HG03571 (cell line): ENCODE measurements around the gene PRR5.
A peak's percentile ranks its signal among the peaks of the same experiment; 100 is the strongest.
"Not testable (repeated sequence)": the region's sequence is repeated elsewhere in the genome, so short reads cannot be mapped to it uniquely, and the experiment has no call there.

Experiments
- ATAC-seq: cut with Tn5 transposase; IDR thresholded peaks from one replicate; pipeline ENCODE4 v1.9.1; 2021; ENCODE audit not compliant: unreplicated experiment

Gene PRR5, protein sequence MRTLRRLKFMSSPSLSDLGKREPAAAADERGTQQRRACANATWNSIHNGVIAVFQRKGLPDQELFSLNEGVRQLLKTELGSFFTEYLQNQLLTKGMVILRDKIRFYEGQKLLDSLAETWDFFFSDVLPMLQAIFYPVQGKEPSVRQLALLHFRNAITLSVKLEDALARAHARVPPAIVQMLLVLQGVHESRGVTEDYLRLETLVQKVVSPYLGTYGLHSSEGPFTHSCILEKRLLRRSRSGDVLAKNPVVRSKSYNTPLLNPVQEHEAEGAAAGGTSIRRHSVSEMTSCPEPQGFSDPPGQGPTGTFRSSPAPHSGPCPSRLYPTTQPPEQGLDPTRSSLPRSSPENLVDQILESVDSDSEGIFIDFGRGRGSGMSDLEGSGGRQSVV

DNA sequence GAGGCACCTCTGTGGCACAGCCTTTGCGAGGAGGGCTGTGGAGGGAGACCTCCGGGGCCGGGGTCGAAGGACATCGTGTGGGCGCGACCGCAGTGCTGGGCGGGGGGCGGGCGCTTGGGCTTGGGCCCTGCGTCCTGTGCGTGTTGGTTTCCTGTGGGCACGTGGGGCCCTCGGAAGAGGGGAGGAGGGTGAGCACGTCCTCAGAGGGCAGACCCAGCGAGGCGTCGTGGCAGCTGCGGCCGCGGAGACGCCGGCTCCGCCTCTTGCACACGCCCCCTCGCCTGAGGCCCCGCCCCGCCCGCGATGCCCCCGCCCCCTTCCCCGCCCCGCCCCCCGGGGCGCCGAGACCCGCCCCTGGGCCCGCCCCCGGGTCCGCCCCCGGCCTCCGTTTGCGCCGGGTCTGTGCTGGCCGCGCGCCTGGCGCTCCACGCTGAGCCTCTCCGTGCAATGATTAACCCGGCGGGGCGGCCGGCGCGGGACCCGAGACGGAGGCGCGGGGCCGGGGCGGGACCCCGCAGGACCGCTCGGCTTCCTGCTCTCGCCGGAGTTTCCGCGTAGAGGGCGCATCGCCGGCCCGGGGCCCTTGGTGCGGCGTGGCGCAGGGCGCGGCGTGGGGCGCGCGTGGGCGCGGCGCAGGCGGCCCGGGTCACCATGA is at the start of gene PRR5:
Gene PRR5, plus strand, starts transcription at position 381 of the 655 bp plus-strand sequence. Its CDS starts 271 bp downstream, at position 652.
- peak; percentile 52 for ATAC-seq

DNA sequence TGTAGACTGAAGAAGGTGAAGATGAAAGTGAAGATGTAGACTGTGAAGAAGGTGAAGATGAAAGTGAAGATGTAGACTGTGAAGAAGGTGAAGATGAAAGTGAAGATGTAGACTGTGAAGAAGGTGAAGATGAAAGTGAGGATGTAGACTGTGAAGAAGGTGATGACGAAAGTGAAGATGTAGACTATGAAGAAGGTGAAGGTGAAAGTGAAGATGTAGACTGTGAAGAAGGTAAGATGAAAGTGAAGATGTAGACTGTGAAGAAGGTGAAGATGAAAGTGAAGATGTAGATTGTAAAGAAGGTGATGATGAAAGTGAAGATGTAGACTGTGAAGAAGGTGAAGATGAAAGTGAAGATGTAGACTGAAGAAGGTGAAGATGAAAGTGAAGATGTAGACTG is 49.1 kb upstream of the PRR5 start:
- not testable (repeated sequence) for ATAC-seq

DNA sequence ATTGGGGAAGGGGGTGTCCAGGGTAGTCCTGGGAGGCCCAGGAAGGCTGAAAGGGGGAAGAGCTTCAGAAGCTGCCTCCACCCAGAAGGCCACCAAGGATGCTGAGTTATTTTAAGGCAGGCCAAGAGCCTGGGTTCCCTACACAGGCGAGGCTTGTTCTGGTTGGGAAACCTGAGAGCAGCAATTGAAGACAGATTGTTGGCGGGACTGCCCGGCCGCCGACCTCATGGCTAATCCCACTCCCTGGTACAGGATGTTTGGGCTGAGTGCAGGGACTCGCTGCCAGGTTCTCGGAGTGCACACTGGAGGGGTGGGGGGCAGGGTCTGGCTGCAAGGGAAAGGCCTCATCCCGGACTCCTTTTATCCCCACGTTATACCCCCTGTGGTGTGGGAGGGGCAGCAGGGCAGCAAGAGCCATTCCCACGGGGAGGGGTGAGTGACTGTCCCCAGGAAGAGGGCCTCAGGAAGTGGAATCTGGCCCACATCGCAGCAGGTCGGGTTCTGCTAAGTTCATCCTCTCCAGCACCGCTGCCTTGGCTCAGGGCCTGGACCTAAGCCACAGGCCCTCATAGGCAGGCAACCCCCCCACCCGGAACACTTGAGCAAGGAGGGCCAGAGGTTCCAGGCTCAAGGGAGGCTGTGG is 43.6 kb upstream of the PRR5 start:
- ATAC-seq: no peak

DNA sequence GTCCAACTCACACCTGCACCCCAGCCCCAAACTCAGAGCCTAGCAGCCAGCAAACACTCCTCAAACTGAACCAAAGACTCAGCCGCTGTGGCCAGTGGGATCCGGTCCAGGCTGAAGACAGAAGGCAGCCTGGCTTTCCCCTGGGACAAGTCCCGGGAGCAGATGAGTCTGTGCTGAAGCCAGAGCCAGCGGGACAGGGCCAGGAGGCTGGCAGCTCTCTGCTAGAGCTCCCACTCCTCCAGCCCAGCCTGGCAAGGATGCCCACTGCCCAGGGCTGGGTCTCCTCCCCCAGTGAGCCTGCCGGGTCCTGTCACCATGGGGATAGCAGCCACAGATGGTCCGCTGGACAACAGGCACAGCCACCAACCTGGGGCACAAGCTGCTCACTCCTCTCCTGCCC is 42.9 kb upstream of the PRR5 start:
- no peak for ATAC-seq

DNA sequence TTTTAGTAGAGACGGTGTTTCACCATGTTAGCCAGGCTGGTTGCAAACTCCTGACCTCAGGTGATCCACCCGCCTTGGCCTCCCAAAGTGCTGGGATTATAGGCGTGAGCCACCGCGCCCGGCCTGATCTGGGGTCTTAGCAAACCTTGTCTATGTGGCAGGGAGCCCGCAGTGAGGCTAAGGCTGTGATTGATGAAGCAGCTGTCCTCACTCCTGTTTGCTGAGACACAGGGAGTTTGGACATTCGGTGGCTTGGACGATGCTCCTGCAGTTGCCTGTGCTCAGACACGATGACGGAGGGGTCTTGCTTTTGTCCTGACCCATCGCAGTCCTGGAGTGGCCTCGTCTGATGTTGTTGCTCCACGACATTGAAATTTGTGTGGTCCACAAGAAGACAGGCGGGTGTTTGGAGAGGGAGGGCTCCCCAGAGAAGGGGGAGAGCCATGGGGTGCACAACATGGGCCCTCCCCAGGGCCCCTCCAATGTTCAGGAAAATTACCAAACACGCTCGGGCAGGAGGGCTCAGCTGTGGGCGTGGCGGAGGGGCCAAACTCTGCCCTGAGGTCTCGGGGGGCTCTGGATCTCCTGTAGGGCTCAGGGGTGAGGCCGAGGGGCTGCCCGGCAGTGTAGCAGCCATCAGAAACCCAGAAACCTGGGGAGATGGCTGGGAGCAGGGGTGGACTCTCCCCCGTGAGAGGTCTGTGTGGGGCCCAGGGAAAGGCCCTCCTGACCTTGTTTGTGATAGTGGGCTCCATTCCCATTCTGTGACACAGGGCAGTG is 41.8 kb upstream of the PRR5 start:
- ATAC-seq: no peak

DNA sequence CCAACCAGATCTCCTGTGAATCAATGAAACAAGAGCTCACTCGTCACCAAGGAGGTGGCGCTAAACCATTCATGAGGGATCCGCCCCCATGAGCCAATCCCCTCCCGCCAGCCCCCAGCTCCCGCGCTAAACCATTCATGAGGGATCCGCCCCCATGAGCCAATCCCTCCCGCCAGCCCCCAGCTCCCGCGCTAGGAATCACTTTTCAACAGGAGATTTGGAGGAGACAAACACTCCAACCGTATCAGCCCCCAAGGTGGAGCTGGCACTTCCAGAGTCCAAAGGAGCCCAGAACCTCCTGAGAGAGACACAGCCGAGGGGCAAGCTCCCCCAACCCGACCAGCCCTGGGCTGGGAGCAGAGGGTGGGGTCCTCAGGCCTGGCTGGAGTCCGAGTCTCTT is 40.9 kb upstream of the PRR5 start:
- ATAC-seq: no peak

DNA sequence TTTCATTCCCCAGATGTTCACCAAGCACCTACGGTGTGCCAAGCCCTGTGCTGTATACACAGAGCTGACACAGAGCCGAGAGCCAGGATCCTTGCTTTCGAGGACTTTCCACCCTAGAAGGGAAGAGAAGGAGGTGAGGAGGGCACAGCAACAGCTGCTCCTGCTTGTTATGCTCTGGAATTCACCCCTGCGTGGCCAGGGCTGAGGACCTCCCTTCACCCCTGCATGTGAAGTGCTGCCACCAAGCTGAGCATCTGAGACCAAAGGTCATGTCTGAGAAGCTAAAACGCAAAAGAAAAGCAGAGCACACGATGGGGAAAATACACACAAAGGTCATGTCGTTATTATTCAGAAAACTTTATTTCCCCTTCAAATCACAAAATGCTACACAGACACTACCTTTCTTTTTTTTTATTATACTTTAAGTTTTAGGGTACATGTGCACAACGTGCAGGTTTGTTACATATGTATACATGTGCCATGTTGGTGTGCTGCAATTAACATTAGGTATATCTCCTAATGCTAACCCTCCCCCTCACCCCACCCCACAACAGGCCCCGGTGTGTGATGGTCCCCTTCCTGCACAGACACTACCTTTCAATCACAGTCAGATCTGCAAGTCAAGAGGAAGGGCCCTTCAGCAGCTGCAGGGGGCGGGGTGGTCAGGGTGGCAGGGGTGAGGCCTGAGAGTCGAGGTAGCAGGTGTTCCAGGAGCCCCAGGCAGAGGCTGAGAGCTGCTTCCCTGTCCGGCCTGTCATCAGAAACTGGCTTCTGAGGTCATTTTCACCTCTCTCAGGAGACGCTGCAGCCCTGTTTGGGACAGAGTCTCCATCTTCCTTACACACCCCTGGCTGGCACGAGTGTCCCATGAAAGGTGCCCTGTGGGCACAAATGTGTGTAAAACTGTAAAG is 40.1 kb upstream of the PRR5 start:
- ATAC-seq: no peak

DNA sequence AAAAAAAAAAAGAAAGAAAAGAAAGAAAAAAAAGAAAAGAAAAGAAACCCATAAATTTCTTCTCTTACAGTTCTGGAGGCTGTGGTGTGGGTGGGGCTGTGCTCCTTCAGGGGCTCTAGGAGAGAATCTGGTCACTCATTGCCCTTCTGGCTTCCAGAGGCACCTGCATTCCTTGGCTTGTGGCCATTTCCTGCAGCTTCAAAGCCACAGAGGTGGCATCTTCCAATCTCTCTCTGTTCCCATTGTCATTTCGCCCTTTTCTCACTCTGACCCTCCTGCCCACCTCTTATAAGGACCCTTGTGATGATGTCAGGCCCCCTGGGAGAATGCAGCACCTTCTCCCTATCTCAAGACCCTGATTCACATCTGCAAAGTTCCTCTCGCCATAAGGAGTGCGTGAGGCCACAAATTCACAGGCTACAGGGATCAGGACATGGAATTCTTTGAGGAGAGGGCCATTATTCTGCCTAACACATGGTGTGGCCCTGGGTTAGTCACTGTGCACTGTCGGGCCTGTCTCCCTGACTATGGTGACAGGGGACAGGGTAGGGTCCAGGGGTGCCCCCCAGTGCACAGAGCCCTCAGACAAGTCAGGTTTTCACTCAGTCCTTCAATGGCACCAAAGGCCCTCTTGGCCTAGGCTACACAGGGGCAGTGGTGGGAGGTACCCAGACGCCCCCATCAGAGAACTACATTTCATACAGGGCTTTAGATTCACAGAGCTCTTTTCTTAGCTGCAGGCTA is 38.6 kb upstream of the PRR5 start:
- ATAC-seq: no peak

DNA sequence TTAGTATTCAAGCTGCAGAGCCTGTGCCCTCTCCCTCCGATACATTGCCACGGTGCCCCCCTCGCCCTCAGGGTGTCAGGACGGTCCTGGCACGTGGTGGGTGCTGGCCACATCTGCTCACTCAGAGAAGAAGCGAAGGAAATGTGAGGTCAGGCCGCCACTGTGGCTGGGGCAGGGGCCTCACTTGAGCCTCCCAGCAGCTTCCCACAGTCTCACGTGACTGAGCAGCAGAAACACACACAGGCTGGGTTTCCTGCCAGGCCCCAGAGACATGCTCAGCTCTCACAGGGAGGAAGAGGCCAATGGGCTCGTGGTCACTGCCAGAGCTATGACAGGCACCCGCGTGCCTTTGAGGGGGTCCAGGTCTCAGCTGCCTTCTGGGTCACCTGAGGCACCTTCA is 37.9 kb upstream of the PRR5 start:
- ATAC-seq: no peak

DNA sequence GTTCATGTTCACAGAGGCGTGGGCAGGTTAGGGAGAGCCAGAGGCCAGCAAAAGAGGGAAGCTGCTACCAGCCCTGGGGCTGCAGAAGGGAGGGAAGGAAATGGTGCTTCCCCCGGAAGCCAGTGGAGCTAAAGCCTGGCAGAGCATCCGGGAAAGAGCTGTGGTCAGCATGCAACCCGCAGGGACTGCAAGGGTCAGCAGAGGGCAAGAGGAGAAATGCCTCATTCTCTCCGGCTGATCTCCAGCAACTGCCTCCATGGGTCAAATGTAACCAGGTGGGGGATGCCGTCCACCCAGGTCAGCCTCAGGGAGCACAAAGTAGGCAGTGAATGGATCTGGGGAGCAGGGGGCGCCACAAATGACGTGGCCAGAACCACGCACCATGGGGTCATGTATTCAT is 36.9 kb upstream of the PRR5 start:
- no peak for ATAC-seq

DNA sequence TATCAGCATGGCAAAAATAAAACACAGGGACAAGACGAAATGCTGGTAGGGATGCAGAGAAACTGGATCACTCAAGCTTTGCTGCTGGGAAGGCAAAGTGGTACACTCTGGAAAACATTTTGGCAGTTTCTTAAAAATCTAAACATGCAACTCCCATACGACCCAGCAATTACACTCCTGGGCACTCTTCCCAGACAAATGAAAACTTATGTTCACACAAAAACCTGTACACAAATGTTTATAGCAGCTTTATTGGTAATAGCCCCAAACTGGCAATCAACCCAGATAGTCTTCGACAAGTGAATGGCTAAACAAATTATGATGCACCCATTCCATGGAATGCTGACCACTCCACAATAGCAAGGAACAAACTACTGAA is 35.8 kb upstream of the PRR5 start:
- ATAC-seq: no peak

DNA sequence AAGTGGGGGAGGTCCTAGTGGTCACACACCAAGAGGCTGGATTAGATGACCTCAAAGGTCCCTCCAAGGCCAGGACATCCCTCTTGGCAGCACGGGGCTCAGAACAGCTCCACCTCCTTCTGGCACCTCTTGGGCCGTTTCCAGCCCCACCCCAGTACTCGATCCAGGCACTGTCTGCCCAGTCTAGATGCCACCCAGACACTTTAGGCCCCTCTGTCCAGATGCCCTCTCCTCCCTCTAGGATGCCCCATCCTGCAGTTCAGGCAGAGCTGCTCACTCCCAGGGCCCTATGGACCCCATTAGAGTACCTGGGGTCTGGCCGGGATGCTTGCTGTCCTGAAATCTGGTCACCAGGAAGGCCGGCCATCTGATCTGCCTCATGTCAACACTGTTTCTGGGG is 34.7 kb upstream of the PRR5 start:
- no peak for ATAC-seq

DNA sequence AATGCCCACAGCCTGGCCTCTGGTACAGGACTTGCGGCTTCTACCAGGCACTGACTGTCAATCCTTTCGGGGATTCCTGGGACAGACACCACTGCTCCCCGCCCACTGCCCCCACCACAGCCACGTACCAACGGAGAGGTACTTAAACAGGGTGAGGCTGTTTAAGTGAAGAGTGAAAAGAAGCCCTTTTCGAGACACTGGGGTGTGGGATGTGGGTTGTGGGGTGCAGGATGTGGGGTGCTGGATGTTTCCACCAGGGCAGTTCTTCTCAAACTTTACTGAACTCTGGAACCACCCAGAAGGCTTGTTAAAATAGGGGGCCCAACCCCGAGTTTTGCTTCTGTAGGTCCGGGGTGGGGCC is 34.2 kb upstream of the PRR5 start:
- ATAC-seq: no peak

DNA sequence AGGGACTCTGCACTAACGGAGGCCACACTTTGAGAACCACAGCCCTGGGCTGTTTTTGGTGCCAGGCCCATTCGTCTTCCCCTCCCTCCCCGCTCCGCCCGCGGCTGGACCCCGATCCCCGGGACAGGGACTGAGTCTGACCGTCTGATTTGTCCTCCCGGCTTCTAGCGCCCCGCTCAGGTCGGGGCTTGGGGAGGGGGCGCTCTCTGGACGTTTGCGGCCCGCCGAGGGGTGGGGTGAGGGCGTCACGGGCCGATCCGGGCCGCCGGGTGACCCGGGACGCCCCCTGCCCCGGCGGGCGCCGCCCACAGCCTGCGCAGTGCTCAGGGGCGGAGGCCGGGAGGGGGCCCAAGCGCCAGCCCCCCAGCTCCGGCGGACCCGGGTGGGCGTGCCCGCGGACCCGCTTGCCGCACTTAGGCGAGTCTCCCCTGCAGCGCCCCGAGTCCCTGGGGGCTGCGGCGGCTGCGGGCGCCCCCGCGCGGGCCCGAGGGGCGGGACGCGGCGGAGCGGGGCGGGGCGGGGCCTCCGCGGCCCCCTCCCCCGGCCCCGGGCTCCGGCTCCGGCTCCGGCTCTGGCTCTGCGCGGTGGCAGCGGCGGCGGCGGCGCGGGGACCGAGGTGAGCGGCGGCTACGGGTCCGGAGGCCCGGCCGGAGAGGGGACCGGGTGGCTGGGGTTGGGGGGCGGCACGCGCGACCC is 33.7 kb upstream of the PRR5 start:
- ATAC-seq: no peak

DNA sequence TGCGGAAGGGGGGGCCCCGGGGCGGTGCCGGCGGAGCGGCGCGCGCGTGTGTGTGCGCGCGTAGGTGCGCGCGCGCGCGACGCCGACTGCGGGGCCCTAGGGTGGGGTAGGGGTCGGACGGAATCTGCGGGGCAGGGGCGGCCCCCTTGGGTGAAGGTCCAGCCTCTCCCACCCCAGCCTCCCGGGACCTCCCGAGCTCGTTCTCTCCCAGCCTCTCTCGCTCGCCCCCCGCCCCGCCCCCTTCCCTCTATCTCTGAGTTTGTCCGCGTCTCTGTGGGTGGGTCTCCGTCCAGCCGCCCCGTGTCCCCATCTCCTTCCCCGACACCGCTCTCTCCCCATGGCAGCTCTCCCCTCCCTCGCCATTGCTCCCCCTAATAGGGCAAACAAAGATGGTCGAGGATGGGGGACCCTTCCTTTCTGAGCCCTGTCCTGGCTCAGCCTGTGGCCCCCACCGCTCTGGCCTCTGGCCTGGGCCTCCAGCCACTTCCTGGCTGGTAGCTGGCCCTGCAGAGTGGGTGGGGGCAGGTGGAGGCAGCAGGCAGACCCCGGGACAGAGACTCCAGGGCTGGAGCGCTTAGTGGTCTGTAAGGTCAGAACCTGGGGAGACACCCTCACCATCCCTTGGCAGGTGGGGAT is 33.0 kb upstream of the PRR5 start:
- no peak for ATAC-seq

DNA sequence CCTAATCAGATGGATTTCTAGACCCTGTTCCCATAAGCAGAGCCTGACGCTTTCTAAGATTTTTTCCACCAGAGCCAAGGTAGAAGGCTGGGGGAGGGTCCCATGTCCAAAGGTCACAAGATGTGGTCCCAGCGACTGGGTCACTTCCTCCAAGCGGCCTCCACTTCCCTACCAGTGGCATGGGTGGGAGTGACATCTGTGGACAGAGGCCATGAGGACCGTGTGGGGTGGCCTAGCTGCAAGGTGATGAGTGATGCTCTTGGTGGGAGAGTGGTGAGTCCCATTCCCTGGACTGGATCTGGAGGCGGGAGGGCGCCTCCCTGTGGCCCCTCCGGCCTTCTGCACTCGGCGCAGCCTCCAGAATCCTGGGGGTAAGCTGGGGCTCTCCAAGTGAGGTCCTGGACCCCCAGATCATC is 32.4 kb upstream of the PRR5 start:
- no peak for ATAC-seq

DNA sequence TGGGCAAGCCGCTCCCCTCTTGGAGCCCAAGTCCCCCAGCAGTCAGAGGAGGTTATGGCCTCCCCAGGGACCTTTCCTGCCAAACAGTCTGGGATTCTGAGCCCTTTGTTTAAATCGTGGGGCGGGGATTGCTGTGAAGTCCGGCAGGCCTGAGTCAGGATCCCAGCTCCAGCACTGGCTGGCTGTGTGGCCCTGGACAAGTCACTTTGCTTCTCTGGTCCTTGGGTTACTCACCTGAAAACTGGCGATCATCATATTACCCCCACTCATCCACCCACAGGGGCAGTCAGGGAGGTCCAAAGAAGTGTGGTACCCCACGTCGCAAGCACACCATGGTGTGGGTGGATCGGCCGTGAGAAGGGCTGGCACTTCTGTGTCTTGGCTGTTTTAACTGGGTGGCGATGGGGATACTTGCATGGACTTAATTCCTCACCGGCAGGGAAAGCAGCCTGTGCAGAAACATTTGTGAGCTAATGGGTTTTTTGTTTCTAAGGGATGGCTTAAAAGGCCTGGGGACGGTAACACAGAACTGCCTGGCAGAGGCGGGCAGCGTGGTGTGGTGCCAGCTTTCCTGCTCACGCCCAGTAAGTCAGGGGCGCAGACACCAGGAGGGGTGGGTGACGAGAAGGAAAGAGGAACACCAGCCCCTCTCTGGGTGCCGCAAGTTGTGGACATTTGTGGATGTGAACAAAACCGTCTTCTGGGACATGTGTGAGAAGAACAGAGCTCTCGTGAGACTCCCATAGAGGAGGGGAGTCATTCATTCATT is 31.6 kb upstream of the PRR5 start:
- ATAC-seq: no peak

DNA sequence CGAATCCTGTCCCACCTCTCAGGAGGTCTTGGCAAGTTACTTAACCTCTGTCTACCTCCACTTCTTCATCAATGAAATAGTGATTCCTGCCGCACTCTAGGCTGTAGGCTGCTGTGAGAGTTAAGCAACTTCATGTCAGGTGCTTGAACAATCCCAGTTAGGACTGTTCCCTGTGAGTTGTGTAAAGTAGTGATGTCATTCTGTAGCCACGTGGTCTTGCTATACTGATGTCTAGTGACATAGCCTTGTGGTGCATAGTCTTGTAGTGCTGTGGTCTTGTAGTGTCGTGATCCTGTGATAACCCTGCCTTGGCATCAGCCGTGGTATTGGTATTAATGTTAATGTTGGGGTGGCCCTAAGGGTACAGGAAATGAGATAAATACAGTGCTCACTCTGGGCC is 30.3 kb upstream of the PRR5 start:
- ATAC-seq: no peak
